Motor neuron (in vitro differentiated cells): ENCODE measurements around the gene PHF5A. TPM values are rescaled to one million over a fixed set of nuclear protein-coding genes. Genes with fewer than 3 reads are reported as not detected.
"Not testable (repeated sequence)": the region's sequence is repeated elsewhere in the genome, so short reads cannot be mapped to it uniquely, and the experiment has no call there.

Experiments used
- ATAC-seq, 8 experiments: fragments of 200-7000 bp; cut with Tn5 transposase; replicated peaks in 6 of 8; 2 replicates each; pipeline ENCODE4 v1.8.0; 2021; ENCODE audit warnings: mild to moderate bottlenecking in 8 of 8, moderate library complexity in 8 of 8
- H3K27ac ChIP-seq, 2 donors: fragments of 250-450 bp; sonication (Bioruptor Pico); 2 replicates each; pipeline ENCODE4 v1.9.0; 2021; ENCODE audit warnings: antibody characterized with exemption in 2 of 2, mild to moderate bottlenecking in 2 of 2, moderate library complexity in 1 of 2
- H3K4me1 ChIP-seq, 2 donors: fragments of 250-450 bp; sonication (Bioruptor Pico); replicated peaks in 1 of 2; 2 replicates each; pipeline ENCODE4 v1.6.1; 2021; ENCODE audit warnings: antibody characterized with exemption in 2 of 2, mild to moderate bottlenecking in 2 of 2, moderate library complexity in 1 of 2
- H3K4me3 ChIP-seq, 5 donors: fragments of 250-450 bp; sonication (Bioruptor Pico); 2 replicates each; pipeline ENCODE4 v1.9.0; 2021; ENCODE audit warnings: antibody characterized with exemption in 5 of 5, mild to moderate bottlenecking in 5 of 5, moderate library complexity in 4 of 5
- WGBS, 10 experiments: fragments of 450-650 bp; shearing (Covaris generic); methylation state at CpG; one replicate each; pipeline ENCODE4 v1.0.0; 2022; 5-methylcytosine and 5-hydroxymethylcytosine counted together
- in situ Hi-C, 9 experiments: fragments of 400-800 bp; cut with MboI; loops; one replicate each; pipeline ENCODE4 v1.15.0; 2021; ENCODE audit warnings: low sequenced_read_pairs in 9 of 9, low pct_unique_long_range_greater_than_20kb in 2 of 9; ENCODE audit not compliant: unreplicated experiment in 9 of 9
- total RNA-seq, 8 experiments: library from RNA; unstranded; fragments of 300-600 nt; gene quantifications; 2 replicates each; pipeline versions ENCODE4 v1.2.3 to v1.2.4, GENCODE V29; 2022

PHF5A gene
- total RNA-seq, 8 experiments from 2014 or later = 44.1 to 84.5 (median 57.5) TPM

DNA sequence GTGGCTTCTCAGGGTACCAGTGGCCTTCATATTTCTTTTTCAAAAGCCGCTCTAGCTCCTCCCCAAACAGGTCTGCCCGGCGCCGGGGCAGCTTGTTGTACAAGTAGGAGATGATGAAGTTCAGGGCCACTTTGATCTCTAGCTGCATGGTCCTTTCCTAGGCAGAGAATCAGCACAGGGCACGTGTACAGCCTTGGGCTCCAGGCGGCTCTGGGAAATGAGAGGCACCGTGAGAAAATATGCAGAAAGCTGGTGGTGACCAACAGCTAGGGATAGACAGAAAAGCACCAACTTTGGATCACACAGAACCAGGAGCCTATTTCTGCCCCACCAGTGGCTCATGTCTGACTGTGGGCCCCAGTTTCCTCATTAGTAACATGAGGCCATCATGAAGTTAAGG is 31.3 kb downstream of the PHF5A start:
- no peak for ATAC-seq
- H3K27ac ChIP-seq = no peak overlapping the region
- in situ Hi-C loops = no loop called here
- H3K4me3 ChIP-seq = no peak overlapping the region
- WGBS, 10 experiments = 60 to 92% (median 88%) methylated on average over 1 to 6 of the region's 7 CpGs; no CpG with 5 or more reads in 4 of the 10 experiments
- H3K4me1 ChIP-seq = no peaks in the 10 kb centered on the region

DNA sequence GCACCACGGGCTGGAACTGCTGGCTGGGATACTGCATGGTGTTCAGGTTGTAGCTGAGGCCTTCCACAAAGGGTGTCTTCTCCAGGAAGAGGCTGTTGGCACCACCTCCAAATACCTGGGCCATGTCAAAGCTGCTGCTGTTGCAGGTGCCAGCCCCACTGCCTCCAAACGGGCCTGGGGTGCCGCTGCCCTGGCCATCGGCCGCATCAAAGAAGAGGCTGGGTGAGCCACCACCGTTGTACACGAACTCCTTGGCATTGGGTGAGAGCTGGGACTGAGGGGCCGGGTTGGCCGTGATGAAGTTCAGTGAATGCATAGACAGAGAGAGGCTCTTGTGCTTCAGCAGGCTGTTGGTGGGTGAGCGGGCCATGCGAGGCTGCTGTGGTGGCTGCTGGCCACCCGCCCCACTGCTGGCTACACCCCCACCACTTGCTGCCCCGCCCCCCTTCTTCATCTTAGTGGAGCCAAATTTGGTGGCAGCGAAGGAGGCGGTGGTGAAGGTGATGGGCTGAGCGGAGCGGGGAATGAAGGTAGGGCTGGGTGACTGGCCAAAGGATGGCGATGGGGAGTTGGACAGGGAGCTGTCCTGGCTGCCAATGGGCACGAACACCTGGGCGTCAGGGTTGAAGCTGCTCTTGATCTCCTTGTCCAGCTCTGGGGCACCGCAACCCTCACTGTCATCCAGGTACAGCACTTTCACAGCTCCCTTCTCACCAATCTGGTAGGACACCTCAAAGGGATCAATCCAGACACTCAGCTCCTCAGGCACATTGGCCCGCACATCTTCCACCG is 32.0 kb downstream of the PHF5A start:
- no peak overlapping the region for H3K4me3 ChIP-seq
- no peak for ATAC-seq
- in situ Hi-C loops = no loop called here
- 74 to 100% (median 100%) methylated on average over 2 to 6 of the region's 23 CpGs; no CpG with 5 or more reads in 5 of the 10 experiments for WGBS, 10 experiments
- no peak overlapping the region for H3K27ac ChIP-seq
- H3K4me1 ChIP-seq = no peaks in the 10 kb centered on the region

DNA sequence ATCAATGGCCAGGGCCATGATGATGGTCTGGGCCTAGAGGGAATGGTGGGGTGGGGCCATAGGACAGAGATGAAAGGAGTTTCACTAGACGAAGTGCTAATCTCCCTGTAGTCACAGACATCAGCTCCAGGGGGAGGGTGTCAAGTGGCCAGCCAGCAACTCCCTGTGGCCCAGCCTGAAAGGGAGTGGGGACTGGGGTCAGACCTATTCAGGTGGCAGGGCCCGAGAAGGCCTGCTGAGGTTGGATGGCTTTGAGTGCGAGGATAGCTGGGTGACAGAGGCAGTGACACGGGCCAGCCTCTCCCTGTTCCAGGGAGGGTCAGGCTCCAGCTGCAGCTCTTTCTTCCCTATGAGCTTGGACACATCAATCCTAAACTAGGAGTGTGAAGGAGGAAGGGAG is 32.9 kb downstream of the PHF5A start:
- H3K27ac ChIP-seq = no peak overlapping the region
- 67 to 88% (median 86%) methylated on average over 1 to 4 of the region's 4 CpGs; no CpG with 5 or more reads in 7 of the 10 experiments for WGBS, 10 experiments
- no peak for ATAC-seq
- in situ Hi-C loops = no loop called here
- no peak overlapping the region for H3K4me3 ChIP-seq
- no peaks in the 10 kb centered on the region for H3K4me1 ChIP-seq

DNA sequence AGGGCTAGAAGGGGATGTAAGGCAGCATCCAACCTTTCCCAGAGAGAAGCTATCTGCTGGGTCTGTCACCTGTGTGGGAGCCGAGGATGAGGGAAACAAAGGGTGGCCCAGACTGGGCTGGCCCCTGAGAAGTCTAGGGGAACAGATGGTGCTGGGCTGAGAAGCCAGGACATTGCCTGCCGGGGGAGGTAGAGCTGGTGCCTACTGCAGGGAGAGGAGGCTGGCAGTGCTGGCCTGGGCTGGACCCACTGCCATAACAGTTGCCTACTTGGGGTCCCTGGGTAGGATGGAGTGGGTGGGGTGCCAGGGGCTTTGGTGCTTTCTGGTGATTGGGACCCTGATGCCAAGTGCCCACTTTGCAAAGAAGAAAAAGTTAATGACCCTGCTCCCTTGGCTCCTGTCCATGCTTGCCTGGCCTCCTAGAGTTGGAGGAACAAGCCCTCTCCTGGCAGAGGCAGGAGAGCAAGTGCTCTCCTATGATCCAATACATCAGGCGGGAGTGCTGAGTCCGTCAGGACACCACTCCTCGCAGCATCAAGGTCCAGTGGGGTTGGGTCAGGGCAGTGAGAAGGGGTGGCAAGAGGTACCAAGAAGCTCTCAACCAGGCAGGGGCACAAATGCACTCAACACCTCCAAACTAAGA is 34.0 kb downstream of the PHF5A start:
- ATAC-seq, H3K4me3 ChIP-seq, H3K4me1 ChIP-seq, H3K27ac ChIP-seq, in situ Hi-C loops: not testable (repeated sequence)
- WGBS, 10 experiments = 50 to 100% methylated on average over 1 of the region's 5 CpGs; no CpG with 5 or more reads in 8 of the 10 experiments

DNA sequence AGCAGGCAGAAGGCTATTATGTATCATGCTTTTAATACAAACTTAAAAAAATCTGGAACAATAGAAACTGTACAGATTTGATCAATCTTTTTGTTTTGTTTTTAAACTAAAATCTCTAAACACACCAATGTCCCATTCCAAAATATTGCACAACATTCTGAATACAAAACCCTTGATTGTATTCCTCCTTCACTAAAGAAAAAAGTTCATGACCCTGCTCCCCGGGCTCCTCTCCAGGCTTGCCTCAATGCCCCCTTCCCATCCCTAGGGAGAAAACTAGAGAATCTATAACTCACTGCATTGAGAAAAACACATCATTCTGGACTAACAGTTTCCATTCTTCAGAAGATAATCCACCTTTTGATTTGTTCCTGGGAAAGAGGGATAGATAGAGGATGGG is 35.0 kb downstream of the PHF5A start:
- in situ Hi-C loops = not testable (repeated sequence)
- WGBS, 10 experiments = 80 to 100% (median 92%) methylated on average over 1 of the region's 1 CpG; no CpG with 5 or more reads in 6 of the 10 experiments

DNA sequence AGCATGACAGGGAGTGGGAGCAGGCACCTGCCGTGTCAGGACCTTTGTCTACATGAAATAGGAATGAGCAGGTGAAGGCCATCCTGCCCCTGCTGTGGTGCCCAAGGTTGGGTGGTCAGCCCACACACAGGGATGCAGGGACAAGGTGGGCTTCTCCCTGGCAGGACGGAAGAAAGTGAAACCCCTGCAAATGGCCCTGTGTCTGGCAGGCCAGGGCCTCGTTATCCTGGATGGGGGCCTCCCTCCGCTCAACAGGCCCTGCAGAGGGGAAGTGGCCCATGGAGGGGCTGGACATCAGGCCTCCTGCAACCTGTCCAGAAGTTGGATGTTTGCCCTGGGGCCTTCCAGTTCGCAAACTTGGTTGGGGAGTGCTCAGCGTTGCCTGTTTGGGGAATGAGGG is 36.8 kb downstream of the PHF5A start:
- no peak for ATAC-seq
- WGBS, 10 experiments = 90 to 100% (median 100%) methylated on average over 1 to 4 of the region's 6 CpGs; no CpG with 5 or more reads in 5 of the 10 experiments
- Histone ChIP-seq H3K4me1 (no peaks in the 10 kb centered on the region), H3K27ac (no peak overlapping the region), H3K4me3 (no peak overlapping the region)
- in situ Hi-C loops = no loop called here

More for the DNA sequence above, 35.0 kb downstream of the PHF5A start:
- not testable (repeated sequence) for ATAC-seq, H3K4me1 ChIP-seq, H3K4me3 ChIP-seq, H3K27ac ChIP-seq

DNA sequence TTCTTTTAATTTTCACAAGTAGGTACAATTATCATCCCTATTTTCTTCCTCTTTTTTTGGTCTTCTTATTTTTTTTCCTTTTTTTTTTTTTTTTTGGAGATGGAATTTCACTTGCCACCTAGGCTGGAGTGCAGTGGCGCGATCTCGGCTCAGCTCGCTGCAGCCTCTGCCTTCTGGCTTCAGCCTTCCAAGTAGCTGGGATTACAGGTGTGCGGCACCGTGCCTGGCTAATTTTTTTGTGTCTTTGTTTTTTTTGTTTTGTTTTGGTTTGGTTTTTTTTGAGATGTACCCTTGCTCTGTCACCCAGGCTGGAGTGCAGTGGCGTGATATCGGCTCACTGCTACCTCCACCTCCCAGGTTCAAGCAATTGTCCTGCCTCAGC is 38.5 kb downstream of the PHF5A start:
- H3K27ac ChIP-seq = no peak overlapping the region
- ATAC-seq = no peak
- no peak overlapping the region for H3K4me3 ChIP-seq
- 94 to 100% (median 97%) methylated on average over 2 to 8 of the region's 8 CpGs; no CpG with 5 or more reads in 1 of the 10 experiments for WGBS, 10 experiments
- in situ Hi-C loops = no loop called here
- H3K4me1 ChIP-seq = no peaks in the 10 kb centered on the region

DNA sequence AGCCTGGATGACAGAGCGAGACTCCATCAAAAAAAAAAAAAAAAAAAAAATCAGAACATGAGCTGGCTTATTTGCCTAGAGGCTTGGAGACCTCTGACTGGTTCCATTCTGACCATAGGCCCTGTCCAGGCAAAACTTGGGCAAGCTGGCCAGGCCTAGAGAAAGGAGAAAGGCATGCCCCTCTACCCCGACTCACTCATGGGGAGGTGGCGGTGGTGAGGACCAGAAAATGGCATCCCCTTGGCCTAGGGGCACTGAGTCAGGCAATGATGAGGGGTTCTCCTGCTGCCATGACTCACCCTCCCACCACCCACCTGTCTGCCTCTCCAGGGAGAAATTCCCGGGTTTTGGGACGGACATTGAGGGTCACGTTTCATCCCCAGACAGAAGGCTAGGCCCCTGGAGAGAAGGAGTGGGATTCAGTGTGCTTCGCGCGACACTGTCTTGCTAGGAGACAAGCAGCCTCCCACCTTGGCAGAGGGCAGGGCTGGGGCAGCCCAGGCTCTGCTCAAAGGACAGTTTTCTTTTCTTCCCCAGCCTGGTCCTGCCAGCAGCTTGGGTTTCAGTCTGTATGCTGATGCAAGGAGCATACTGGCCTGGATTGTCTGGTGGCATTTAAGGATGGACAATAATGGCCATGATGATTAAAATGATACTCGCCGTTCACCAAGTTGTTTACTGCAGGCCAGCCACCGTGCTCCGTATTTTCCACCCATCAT is 39.1 kb downstream of the PHF5A start:
- in situ Hi-C loops = no loop called here
- no peaks in the 10 kb centered on the region for H3K4me1 ChIP-seq
- 60 to 96% (median 89%) methylated on average over 1 to 10 of the region's 13 CpGs for WGBS, 10 experiments
- peak in 2 of 8 experiments; percentile 23 to 33 for ATAC-seq
- H3K4me3 ChIP-seq = no peak overlapping the region
- no peak overlapping the region for H3K27ac ChIP-seq

DNA sequence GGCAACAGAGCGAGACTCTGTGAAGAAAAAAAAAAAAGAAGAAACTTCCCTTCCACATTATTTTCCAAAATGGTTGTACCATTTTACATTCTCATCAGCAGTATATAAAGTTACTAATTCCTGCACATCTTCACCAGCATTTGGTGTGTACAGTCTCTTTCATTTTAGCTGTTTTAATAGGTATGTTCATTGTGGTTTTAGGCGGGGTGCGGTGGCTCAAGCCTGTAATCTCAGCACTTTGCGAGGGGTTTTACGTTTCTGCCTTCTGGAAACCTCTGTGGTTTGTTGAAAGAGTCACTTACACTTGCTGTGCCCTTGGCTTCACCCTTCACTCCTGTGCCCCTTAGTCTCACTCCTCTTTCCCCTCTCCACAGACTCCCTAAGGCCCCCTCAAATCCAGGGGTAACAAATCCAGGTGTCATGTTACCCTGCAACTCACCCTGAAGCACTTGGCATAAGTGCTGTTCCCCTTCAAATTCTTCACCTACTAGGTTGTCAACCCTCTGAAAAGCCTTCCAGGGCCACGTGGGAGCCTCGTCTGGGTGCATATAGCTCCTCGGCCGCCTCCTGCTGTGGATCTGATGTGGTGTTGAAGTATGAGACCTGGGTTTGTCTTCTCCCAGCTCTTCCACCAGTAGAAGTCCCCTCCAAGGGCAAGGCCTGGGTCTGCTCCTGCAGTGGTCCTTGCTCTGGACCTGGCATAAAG is 42.7 kb downstream of the PHF5A start:
- ATAC-seq = peak in 3 of 8 experiments; percentile 32 to 49 (median 46)
- 47 to 100% (median 74%) methylated on average over 1 to 5 of the region's 9 CpGs; no CpG with 5 or more reads in 4 of the 10 experiments for whole genome bisulfite sequencing, 10 experiments
- H3K4me1 ChIP-seq = no peaks in the 10 kb centered on the region
- in situ Hi-C loops = no loop called here
- H3K4me3 ChIP-seq = no peak overlapping the region
- no peak overlapping the region for H3K27ac ChIP-seq

DNA sequence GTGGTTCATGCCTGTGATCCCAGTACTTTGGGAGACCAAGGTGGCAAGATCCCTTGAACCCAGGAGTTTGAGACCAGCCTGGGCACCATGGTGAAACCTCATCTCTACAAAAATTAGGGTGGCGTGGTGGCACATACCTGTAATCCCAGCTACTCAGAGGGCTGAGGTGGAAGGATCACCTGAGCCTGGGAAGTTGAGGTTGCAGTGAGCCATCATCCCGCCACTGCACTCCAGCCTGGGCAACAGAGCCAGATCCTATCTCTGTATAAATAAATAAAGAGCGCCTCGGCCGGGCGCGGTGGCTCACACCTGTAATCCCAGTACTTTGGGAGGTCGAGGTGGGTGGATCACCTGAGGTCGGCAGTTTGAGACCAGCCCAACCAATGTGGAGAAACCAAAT is 49.8 kb downstream of the PHF5A start:
- H3K27ac ChIP-seq = no peak overlapping the region
- H3K4me3 ChIP-seq = no peak overlapping the region
- in situ Hi-C loops = no loop called here
- H3K4me1 ChIP-seq = peaks cover 5 to 8% of the 10 kb centered on the region in 2 donors
- WGBS, 10 experiments = 0 to 100% methylated on average over 1 of the region's 9 CpGs; no CpG with 5 or more reads in 8 of the 10 experiments
- no peak for ATAC-seq

DNA sequence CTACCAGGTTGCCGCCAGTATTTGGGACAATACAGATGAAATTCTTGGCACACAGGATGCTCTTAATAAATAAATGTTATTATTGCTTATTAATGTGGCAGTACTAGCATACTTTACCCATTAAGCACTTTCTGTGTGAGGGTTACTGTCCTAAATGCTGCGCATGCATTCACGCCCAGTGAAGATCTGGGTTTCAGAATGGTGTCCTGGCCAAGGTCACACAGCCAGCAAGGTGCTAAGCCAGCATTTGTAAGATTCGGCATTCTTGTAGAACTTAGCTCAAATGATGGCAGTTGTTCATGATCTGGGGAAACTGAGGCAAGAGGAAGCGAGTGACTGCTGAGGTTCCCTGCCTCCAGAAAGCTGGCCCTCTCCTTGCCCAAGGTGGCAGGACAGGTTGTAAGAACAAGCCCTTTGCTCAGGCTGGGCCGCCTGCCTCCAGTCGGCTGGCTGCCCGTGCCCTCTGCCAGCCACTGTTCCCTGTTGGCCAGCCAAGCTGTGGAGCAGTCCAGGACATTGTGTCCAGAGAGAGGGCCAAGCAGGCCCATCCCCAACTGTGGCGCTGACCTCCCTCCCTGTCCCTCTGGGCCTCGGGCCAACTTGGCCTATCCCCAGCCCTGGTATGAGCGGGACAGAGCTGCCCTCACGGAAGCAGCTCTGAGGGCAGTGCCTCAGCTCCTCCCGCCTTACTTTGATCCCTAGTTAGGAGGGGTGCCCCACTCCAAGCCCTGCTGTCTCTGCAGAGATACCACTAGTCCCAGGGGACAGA is 50.7 kb downstream of the PHF5A start:
- WGBS, 10 experiments = 61 to 100% (median 93%) methylated on average over 3 to 9 of the region's 13 CpGs; no CpG with 5 or more reads in 2 of the 10 experiments
- in situ Hi-C loops = no loop called here
- Histone ChIP-seq H3K27ac (no peak overlapping the region), H3K4me3 (no peak overlapping the region), H3K4me1 (peaks cover 10 to 12% of the 10 kb centered on the region in 2 donors)
- peak in 2 of 8 experiments; percentile 3 to 46 for ATAC-seq

DNA sequence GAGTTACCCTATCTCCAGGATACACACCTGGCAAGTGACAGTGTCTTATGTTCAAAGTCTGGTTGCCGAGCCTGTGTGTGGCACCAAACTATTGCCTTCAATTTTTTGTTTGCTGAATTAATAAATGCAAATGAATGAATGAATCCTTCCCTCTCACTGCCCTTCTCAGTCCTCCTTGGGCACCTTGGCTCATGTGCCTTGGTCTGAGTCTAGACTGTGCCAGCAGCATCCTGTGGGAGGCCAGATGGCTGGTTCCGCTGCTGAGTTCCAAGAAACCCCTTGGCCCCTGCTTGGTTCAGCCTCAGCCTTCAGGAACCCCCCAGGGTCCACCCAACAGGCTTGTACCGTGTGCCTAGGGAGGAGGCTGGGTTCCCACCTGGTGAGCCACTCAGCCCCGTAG is 52.9 kb downstream of the PHF5A start:
- Histone ChIP-seq H3K4me1 (peaks cover 14 to 15% of the 10 kb centered on the region in 2 donors), H3K4me3 (no peak overlapping the region), H3K27ac (no peak overlapping the region)
- ATAC-seq = no peak
- in situ Hi-C loops = no loop called here
- 93 to 100% (median 100%) methylated on average over 1 to 3 of the region's 4 CpGs; no CpG with 5 or more reads in 7 of the 10 experiments for WGBS, 10 experiments
